ENCODE results near the gene RNF144B. TPM values are rescaled to one million over a fixed set of nuclear protein-coding genes. Genes with fewer than 3 reads are reported as not detected.

Gene RNF144B
- polyA plus RNA-seq, 3 donors, result 25.6 to 31.0 (median 27.9) TPM

DNA sequence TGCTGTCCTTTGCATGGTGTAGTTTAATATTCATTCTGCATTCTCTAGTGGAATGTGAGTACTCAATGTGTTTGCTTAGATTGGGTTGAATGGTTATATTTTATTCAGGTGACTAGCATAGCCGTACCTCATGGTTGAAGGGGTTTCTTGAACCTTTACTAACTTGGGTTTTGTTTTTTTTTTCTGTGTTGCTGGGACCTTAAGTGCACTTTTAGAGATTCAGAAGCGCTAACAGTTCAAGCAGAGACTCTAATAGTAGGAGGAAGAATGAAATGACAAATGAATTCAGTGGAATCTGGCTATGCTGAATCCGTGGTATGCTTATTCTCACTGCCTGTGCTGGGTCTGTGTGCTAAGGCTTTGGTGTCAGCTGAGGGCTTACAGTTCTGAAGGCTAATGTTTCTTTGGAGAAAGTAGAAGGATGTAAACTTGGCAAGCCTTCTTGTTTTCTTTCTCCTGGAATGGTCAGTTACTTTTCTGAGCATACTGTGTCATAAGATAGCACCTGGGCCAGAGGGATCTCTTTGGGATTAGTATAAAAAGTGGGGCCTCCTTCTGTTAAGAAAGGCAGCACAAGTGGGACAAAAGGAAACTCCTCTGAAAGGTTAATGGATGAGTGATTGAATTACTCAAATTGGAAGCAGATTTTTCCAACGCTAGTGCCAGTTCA is 28.7 kb downstream of the RNF144B start:
- no peaks in the 10 kb centered on the region for H3K27me3 ChIP-seq (ENCODE audit: control insufficient read depth in 2 of 2, insufficient read depth in 2 of 2, low read length in 2 of 2)
- TF ChIP-seq, protein P1, sequence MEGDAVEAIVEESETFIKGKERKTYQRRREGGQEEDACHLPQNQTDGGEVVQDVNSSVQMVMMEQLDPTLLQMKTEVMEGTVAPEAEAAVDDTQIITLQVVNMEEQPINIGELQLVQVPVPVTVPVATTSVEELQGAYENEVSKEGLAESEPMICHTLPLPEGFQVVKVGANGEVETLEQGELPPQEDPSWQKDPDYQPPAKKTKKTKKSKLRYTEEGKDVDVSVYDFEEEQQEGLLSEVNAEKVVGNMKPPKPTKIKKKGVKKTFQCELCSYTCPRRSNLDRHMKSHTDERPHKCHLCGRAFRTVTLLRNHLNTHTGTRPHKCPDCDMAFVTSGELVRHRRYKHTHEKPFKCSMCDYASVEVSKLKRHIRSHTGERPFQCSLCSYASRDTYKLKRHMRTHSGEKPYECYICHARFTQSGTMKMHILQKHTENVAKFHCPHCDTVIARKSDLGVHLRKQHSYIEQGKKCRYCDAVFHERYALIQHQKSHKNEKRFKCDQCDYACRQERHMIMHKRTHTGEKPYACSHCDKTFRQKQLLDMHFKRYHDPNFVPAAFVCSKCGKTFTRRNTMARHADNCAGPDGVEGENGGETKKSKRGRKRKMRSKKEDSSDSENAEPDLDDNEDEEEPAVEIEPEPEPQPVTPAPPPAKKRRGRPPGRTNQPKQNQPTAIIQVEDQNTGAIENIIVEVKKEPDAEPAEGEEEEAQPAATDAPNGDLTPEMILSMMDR (IDR thresholded peaks at IDR 0.05), result no peak
- H3K27ac Mint-ChIP-seq, result no peak overlapping the region
- peaks cover 54% of the 10 kb centered on the region for H3K4me1 Mint-ChIP-seq
- no peak overlapping the region for H3K4me3 ChIP-seq (replicated peaks in 1 of 3; ENCODE audit: low read depth in 2 of 3, low read length in 3 of 3)
- intact Hi-C loops (cut with micrococcal nuclease), result no loop called here
- H3K9ac ChIP-seq (ENCODE audit: insufficient read depth, low read length, poor library complexity, severe bottlenecking), result no peak overlapping the region
- H3K4me2 ChIP-seq (replicated peaks; ENCODE audit: extremely low read depth, low read length, poor library complexity, severe bottlenecking), result no peak overlapping the region
- H3K27me3 Mint-ChIP-seq (ENCODE audit: low read depth in 3 of 3), result peaks cover 0 to 3% (median 0%) of the 10 kb centered on the region in 3 donors
- H3K79me2 ChIP-seq (ENCODE audit: insufficient read depth, low read length), result peaks cover 88% of the 10 kb centered on the region
- no peak for DNase-seq
- peaks cover 56 to 62% of the 10 kb centered on the region in 2 donors for H3K36me3 Mint-ChIP-seq
- no peaks in the 10 kb centered on the region for H3K9me3 ChIP-seq (replicated peaks in 1 of 2; ENCODE audit: control insufficient read depth in 1 of 2, insufficient read depth in 1 of 2, low read length in 2 of 2)
- no peak overlapping the region for H3K27ac ChIP-seq (ENCODE audit: low read depth in 1 of 2, low read length in 2 of 2)
- 100% methylated on average over 4 of the region's 4 CpGs for WGBS (ENCODE audit: insufficient coverage)
- no peak overlapping the region for H3K4me3 Mint-ChIP-seq
- H3K4me1 ChIP-seq (ENCODE audit: control insufficient read depth in 1 of 2, insufficient read depth in 2 of 2, low read length in 2 of 2), result peaks cover 24 to 36% of the 10 kb centered on the region in 2 donors
- peaks cover 8 to 39% of the 10 kb centered on the region in 2 donors for H3K36me3 ChIP-seq (replicated peaks in 1 of 2; ENCODE audit: control insufficient read depth in 1 of 2, insufficient read depth in 2 of 2, low read length in 2 of 2)
- no peak overlapping the region for H2AFZ ChIP-seq (ENCODE audit: insufficient read depth, low read depth, low read length, poor library complexity, severe bottlenecking)
- peaks cover 0 to 3% (median 0%) of the 10 kb centered on the region in 7 donors for H3K9me3 Mint-ChIP-seq
- H4K20me1 ChIP-seq (ENCODE audit: insufficient read depth, low read length), result peaks cover 60% of the 10 kb centered on the region

DNA sequence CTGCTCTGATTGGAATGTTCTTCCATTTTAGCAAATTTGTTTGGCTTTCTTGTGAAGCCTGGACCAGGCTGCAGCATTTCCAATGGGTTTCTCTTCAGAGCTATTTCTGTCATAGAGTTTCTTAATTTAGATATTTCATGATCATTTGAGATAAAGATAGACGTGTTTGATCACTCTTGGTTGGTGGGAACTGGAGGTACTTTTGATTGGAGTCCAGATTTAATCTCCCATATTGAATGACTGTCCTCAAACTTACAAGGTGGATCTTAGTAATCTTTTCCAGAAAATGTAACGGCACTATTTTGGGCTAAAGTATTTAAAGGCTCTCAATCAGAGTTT is 29.2 kb downstream of the RNF144B start:
- WGBS (ENCODE audit: insufficient coverage), result no CpG with 5 or more reads among the region's 2 CpGs
- peaks cover 8 to 38% of the 10 kb centered on the region in 2 donors for H3K36me3 ChIP-seq (replicated peaks in 1 of 2; ENCODE audit: control insufficient read depth in 1 of 2, insufficient read depth in 2 of 2, low read length in 2 of 2)
- Mint-ChIP-seq H3K36me3 (peaks cover 56 to 63% of the 10 kb centered on the region in 2 donors), H3K4me3 (no peak overlapping the region), H3K27me3 (ENCODE audit: low read depth in 3 of 3) (peaks cover 0 to 3% (median 0%) of the 10 kb centered on the region in 3 donors), H3K4me1 (peaks cover 50% of the 10 kb centered on the region), H3K27ac (no peak overlapping the region), H3K9me3 (peaks cover 0 to 3% (median 0%) of the 10 kb centered on the region in 7 donors)
- no peak overlapping the region for H3K27ac ChIP-seq (ENCODE audit: low read depth in 1 of 2, low read length in 2 of 2)
- intact Hi-C loops (cut with micrococcal nuclease), result no loop called here
- H3K9me3 ChIP-seq (replicated peaks in 1 of 2; ENCODE audit: control insufficient read depth in 1 of 2, insufficient read depth in 1 of 2, low read length in 2 of 2), result no peaks in the 10 kb centered on the region
- H3K4me3 ChIP-seq (replicated peaks in 1 of 3; ENCODE audit: low read depth in 2 of 3, low read length in 3 of 3), result no peak overlapping the region
- no peak overlapping the region for H3K9ac ChIP-seq (ENCODE audit: insufficient read depth, low read length, poor library complexity, severe bottlenecking)
- peaks cover 23 to 31% of the 10 kb centered on the region in 2 donors for H3K4me1 ChIP-seq (ENCODE audit: control insufficient read depth in 1 of 2, insufficient read depth in 2 of 2, low read length in 2 of 2)
- TF ChIP-seq, protein P1 (IDR thresholded peaks at IDR 0.05), result no peak
- H4K20me1 ChIP-seq (ENCODE audit: insufficient read depth, low read length), result peaks cover 65% of the 10 kb centered on the region
- no peaks in the 10 kb centered on the region for H3K27me3 ChIP-seq (ENCODE audit: control insufficient read depth in 2 of 2, insufficient read depth in 2 of 2, low read length in 2 of 2)
- H3K4me2 ChIP-seq (replicated peaks; ENCODE audit: extremely low read depth, low read length, poor library complexity, severe bottlenecking), result no peak overlapping the region
- no peak overlapping the region for H2AFZ ChIP-seq (ENCODE audit: insufficient read depth, low read depth, low read length, poor library complexity, severe bottlenecking)
- DNase-seq, result no peak
- H3K79me2 ChIP-seq (ENCODE audit: insufficient read depth, low read length), result peaks cover 88% of the 10 kb centered on the region
